HG02943 (cell line): ENCODE measurements around the gene CIAPIN1.

Experiments used
- ATAC-seq: cut with Tn5 transposase; IDR thresholded peaks from one replicate; pipeline ENCODE4 v1.9.1; 2021; ENCODE audit warnings: mild to moderate bottlenecking, low read depth, moderate library complexity; ENCODE audit not compliant: unreplicated experiment

The CIAPIN1 gene

DNA sequence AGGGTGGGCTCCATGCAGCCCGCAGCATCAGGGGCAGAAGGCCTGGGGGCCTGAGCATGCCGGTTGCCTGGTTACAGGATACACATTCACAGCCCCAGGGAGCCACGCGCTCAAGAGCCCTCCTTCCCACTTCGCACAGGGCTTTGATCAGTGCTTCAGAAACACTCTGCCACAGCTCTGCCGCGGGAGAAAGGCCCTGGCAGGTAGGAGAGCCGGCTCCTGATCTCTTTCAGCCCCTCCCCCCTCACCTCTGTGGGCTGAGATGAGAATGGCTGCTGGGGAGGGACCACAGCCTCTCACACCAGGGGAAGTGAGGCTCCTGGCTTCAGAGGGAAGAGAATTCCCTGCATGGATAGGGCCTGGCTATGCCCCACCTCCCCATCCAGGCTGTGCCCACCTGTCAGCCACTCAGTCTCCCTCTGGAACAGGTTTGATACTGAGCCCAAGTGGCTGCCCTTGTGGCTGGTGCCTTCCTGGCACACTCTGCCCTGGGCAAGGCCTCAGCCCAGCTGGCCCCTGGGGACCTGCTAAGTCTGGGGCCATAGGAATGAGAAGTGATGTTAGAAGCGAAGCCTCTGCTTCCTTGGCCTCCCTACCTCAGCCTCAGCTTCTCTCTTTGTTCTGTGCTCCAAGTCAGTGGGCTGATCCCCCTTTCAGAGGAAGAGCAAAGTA, 30.5 kb upstream of the CIAPIN1 start:
- no peak for ATAC-seq

GRCh38 chr16:57476546-57477410, 29.6 kb upstream of the CIAPIN1 start:
- ATAC-seq, result no peak

DNA sequence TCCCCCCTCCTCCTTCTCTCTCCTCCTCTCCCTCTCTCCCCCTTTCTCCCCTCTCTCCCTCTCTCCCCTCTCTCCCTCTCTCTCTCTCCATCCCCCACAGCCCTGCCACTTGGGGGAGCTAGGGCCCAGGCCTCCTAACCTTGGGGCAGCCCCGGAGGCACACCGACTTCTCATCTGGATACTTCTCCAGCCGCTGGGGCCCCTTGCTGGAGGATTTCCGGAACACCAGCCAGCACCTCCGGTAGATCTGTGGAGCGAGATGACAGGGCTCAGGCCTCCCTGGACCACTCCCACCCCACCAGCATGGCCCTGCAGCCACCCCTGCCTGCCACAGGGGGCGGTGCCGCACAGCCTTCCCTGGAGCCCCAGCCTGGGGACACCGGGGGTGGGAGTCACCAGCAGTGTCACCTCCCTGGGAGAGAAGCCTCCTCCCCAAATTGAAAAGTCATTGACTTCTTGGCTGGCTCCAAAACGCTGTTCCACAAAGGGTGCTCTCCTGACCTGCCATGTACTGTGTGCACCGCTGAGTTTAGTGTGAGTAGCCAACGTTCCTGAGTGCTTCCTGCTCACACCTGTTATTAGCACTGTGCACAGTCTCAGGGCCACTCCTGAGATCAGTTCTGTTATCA, 28.6 kb upstream of the CIAPIN1 start:
- ATAC-seq, result peak; percentile 62

GRCh38 chr16:57474671-57475661, 27.8 kb upstream of the CIAPIN1 start:
- no peak for ATAC-seq

DNA sequence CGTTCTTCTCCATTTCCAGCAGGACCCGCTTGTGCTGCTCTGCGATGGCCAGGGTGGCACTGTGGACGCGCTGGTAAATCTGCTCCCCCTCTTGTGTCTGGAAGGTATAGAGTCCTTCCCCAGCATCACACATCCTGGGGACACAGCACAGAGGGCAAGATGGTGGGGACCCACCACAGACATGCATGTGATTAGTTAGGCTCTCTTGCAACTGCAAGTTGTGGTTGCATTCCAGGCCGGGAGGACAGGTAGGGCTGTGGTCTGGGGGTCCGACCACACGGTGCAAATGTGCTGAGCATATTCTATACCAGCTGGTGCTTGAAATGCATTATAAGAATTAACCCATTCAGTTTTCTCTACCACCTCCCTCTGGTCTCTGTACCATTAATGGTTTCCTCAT, 26.7 kb upstream of the CIAPIN1 start:
- ATAC-seq, result no peak

DNA sequence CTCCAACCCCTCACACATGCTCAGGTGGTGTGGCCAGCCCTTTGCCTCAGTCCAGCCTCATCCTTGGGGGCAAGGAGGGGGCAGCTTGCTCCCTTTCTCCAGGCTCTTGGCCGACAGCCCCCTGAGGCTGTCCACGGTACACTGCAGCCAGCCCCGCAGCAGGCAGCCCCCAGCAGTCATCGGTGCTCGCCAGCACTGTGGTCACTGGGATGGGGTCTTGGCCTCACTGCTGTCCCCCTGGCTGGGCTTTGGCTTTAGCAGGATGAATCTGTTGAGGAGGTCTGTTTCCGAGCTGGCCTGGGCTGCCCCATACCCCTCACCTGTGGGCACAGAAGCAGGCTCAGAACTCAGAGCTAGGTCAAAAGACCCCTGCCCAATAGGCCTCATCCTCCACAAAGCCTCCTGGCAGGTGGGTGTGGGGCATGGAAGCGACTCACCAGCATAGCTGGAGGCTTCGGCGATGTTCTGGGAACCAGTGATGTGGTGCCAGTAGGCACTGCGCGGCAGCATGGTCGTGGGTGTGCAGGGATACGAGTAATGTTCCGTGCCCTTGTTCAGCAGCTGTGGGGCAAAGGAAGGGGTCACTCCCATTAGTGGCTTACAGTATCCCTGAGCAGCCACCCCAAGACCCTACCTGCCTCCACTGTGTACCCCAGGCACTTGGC, 26.1 kb upstream of the CIAPIN1 start:
- no peak for ATAC-seq

DNA sequence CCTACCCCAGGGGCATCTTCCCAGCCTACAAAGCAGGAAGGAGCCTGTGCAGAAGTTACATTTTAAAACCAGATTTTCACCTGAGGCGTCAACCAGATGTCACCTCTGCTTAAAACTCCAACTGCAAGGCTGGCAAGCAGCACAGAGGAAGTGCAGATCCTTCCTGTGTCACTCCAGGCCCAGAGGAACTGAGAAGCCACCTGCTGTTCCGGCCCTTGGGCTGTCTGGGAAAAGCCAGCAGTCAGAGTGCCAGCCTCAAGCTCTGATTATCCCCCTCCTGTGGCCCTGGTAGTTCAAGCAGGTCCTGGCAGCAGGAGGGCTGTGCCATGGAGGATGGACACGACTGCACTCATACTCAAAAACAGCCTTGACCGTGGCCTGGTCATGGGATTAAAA, 25.5 kb upstream of the CIAPIN1 start:
- ATAC-seq, result no peak

DNA sequence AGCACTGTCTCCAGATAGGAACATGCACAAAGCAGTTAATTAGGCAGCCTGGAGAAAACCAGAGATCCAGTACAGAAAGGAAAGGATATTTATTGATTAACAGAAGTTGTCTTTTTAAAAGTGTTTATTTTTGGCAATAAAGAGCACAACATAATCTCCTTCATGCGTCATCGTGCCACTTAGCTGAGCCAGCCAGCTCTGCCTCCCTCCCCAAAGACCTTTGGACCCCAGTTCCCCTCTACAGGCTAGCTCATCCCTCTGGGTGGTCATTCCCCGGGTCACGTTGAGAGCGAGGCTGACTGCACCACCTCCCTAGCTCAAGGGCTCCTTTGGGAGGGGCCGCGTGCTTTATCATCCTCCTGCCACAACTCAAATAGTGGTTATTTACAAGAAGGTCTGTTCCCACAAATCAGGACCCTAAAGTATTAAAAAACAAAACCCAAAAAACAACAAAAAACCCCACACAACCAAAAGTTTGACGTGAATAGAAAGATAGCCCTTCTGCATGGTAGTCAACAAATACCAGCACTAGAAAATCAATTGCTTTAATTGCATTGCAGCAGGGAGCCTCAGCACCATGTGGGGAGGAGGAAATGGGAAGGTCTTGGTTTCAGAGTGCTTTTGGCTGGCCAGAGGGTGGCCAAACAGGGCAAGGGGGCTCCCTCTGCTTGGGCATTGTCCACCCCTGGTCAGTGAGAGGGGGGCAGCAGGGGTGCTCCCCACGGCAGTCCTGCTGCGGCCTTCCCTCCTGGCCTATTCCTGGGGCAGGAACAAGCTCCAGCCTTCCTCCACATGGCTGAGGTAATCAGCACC, 24.9 kb upstream of the CIAPIN1 start:
- no peak for ATAC-seq

DNA sequence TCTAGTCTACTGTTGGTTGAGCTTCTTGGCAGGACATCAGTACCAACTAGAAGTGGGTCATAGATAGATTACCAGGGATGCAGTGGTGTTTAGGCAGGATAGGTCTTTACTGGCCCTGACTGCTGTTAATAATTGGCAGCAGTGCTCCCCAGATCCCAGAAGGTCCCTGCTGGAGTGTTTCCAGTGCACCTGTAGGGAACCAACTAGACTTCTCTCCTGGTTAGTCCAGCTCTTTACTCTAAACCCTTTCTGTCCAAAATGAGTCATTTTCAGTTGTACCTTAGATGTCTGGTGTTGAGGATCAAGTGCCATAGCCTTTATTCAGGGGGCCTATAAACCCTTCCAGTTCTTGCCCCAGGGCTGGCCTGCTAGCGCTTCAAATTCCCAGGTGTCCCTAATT, 24.0 kb upstream of the CIAPIN1 start:
- ATAC-seq, result no peak

GRCh38 chr16:57470711-57471110, 23.5 kb upstream of the CIAPIN1 start:
- ATAC-seq, result no peak

GRCh38 chr16:57469917-57470470, 22.8 kb upstream of the CIAPIN1 start:
- no peak for ATAC-seq

- no peak for ATAC-seq
These were observed 21.9 kb upstream of the CIAPIN1 start for GRCh38 chr16:57469046-57469445.

DNA sequence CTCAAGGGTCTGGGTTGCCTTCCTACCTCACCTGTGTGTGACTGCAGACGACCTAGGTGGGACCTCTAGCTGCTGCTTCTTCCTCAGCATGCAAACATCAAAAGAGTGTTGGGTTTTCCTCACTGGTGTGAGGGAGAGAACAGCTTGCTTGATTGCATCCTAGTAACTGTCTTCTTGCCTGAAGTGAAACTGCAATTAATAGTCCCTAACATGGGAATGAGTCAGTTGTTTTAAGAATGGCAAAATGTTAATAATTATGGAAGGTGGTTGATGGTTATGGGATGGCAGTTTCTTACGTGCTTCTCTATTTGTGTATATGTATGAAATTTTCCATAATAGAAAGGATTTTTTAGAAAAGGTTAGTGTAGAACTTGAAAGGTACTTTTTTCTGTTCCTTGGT, 21.2 kb upstream of the CIAPIN1 start:
- ATAC-seq, result no peak

GRCh38 chr16:57464523-57464922, 17.3 kb upstream of the CIAPIN1 start:
- ATAC-seq, result no peak

GRCh38 chr16:57462978-57463362, 15.8 kb upstream of the CIAPIN1 start:
- no peak for ATAC-seq

DNA sequence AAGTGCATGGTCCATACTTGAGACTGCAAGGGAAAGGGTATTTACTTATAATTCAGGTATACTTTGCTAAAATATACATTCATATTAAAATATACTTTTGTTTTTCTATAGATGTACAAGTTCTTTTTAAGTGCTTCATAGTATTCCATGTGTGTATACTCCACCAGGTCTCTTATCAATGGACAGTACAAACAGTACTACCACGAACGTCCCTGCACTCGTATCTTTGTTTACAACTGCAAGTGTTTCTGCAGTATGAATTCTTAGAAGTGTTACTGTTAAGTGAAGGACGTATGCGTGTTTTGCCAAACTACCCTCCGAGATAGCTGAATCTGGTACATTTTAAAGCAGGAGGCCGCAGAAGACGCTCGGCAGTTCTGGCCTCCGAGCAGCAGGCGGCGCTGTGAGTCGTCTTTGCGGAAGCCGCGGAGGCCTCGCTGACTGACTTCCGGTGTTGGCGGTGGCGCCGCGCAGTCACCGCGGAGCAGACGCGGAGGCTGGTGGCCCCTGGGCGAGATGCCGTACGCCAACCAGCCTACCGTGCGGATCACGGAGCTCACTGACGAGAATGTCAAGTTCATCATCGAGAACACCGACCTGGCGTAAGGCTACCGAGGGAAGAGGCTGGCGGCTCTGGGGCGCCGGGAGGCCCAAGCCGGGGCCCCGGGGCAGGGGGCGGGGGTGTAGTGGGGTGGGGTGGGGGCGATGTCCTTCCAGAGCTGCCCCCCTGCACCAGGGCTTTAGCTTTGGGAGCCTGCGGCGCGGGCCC, 15.2 kb upstream of the CIAPIN1 start, which contains the start of gene POLR2C:
TSS of gene POLR2C (plus strand) at position 471 of the 769 bp plus-strand sequence. CDS start at position 517, 46 bp downstream.
- ATAC-seq, result peak; percentile 77

GRCh38 chr16:57452021-57452420, 4.8 kb upstream of the CIAPIN1 start:
- ATAC-seq, result no peak
